ENCODE measurements around the gene F7.

GRCh38 chr13:113159701-113160100 lies 54.1 kb downstream of the F7 start:
- TF ChIP-seq POLR2A (IDR thresholded peaks at IDR 0.05): no peak
- TF ChIP-seq, protein P1, sequence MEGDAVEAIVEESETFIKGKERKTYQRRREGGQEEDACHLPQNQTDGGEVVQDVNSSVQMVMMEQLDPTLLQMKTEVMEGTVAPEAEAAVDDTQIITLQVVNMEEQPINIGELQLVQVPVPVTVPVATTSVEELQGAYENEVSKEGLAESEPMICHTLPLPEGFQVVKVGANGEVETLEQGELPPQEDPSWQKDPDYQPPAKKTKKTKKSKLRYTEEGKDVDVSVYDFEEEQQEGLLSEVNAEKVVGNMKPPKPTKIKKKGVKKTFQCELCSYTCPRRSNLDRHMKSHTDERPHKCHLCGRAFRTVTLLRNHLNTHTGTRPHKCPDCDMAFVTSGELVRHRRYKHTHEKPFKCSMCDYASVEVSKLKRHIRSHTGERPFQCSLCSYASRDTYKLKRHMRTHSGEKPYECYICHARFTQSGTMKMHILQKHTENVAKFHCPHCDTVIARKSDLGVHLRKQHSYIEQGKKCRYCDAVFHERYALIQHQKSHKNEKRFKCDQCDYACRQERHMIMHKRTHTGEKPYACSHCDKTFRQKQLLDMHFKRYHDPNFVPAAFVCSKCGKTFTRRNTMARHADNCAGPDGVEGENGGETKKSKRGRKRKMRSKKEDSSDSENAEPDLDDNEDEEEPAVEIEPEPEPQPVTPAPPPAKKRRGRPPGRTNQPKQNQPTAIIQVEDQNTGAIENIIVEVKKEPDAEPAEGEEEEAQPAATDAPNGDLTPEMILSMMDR (IDR thresholded peaks at IDR 0.05): no peak

Measured in thyroid gland (tissue), 4 donors.